ENCODE measurements around the gene CWC27.

The CWC27 gene, protein sequence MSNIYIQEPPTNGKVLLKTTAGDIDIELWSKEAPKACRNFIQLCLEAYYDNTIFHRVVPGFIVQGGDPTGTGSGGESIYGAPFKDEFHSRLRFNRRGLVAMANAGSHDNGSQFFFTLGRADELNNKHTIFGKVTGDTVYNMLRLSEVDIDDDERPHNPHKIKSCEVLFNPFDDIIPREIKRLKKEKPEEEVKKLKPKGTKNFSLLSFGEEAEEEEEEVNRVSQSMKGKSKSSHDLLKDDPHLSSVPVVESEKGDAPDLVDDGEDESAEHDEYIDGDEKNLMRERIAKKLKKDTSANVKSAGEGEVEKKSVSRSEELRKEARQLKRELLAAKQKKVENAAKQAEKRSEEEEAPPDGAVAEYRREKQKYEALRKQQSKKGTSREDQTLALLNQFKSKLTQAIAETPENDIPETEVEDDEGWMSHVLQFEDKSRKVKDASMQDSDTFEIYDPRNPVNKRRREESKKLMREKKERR

DNA sequence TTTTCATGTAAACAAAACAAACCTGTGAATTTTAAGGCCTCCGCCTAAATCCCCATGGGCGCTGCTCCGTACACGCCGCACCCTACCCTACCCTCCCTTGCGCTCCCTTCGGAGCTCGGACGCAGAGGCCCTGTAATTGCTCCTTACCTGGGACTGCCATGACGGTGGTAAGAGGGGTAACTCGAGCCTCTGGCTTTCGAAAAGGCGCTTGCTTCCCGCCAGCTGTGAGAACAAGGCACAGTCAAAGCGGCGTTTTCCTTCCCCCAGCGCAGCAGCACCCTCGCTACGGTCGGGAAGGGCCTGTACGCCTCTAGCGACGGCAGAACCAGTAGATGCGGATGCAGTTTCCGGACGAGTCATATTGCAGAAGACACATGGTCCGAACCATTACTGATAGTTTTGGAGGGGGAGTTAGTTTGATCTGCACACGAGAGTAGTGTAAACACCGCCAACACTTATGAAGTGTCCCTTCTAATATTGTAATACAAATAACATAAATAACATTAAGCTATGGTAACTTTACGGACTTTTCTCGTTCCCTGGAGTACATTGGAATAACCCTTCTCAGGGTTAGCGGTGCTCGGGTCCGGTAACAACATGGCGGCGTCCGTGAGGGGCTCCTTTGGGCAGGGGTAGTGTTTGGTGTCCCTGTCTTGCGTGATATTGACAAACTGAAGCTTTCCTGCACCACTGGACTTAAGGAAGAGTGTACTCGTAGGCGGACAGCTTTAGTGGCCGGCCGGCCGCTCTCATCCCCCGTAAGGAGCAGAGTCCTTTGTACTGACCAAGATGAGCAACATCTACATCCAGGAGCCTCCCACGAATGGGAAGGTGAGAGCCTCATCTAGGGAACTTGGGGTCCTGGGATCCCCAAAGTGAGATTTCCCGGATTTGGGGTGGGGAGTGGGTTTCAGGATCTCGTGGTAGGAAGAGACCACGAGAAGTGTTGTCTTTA is at the start of gene CWC27, which contains the start of gene SREK1IP1:
CWC27 (plus strand) TSS at position 573 of the 955 bp plus-strand sequence; CDS start at position 790, 217 bp downstream.
SREK1IP1 (minus strand) TSS at position 334 of the 955 bp plus-strand sequence; CDS start at position 160, 174 bp downstream.
- DNase-seq: peak; percentile 87

DNA sequence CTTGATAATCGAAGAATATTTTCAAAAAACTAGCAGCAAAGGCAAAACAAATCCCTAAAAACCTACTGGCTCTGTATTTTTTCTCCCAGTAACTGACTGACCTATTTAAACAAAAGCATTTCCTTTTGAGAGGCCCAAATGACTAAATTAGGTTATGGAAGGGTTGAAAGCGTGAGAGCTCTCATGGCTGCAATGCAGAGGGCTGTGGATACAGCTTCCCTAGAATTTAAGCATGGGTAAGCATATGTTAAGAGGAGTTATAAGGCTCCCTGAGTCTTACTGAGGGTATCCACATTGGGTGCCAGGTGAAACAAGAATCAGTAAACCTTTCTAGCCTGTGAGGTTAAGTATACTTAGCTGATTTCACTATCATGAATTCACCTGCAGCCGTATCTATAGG is 46.1 kb upstream of the CWC27 start:
- DNase-seq: no peak

DNA sequence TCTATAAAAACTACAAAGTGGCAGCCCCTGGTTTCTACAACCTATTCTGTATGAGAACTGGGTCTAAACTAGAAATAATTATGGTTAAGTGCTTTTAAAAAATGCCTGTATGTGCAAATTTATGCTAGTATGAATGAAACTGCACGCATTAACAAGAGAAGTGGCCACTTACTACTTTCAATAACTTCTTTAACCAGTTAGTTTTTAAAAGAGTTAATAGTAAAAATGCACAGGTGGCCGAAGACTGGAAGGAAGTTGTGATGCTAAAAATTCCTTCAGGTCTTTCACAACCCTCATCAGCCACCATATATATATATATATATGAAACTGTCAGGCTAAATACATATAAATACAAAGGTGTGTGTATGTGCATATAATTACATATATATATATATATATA is 41.6 kb upstream of the CWC27 start:
- DNase-seq: no peak

DNA sequence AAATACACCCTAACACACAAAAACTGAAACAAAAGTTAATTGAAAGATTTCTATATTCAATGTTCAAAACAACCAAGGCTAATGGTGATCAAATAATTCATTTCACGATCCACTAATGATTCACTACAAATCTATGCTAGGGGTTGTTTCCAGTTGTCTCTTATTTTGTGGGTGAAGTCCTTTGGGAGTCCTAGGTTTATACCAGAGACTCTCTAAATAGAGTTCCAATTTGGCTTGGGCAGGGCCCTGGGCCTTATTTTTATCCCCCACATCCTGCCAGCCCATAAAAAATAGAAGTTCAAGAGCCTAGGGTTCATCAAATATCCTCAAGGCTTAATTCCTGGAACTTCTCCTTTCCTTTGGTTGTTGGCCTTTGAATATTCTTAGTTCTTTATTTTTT is 26.3 kb upstream of the CWC27 start:
- DNase-seq: no peak

DNA sequence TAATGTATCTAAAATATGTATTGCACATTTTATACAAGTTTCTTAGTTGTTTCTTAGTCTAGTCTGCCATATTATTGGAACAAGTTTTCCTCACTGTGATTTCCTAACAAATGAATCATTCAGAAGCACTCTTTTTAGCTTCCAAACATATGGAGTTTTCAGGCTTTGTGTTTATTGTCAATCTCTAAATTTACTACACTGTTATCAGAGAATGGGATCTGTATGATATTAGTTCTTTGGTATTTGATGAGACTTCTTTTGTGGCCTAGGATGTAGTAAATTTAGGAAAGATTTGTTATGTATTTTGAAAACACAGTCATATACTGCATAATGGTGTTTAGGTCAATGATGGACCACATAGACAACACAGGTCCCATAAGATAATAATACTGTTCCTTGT is 25.9 kb upstream of the CWC27 start:
- no peak for DNase-seq

DNA sequence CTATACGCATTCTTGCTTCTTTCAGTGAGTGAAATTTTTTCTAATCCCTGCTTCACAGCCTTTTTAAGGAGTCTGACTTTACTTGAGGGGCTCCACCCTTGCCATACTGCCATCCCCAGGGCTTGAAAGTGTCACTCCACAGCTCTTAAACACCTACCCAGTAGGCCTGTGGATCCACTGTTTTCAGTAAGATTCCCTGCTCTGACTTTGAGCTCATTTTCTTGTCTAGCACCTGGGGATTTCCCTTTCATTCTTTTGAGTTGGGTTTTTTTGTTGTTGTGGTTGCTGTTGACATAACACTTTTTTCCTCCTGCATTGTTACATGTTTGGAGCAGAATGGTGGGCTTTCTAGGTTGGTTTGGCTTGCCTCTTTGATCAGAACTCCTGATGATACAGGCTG is 23.8 kb upstream of the CWC27 start:
- DNase-seq: no peak

DNA sequence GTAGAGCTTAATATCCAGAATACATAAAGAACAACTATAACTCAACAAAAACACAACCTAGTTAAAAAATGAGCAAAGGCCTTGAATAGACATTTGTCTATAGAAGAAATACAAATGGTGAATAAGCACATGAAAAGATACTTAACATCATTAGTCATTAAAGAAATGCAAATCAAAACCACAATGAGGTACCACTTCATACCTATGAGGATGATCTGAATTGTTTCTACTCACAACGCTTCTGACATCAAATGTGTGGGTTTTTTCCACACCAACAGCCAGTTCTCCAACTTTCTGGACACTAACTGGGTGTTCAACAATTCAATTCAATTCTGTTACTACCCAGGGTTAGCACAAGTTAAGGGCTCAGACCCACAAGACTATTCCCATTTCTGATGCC is 22.3 kb upstream of the CWC27 start:
- DNase-seq: no peak

DNA sequence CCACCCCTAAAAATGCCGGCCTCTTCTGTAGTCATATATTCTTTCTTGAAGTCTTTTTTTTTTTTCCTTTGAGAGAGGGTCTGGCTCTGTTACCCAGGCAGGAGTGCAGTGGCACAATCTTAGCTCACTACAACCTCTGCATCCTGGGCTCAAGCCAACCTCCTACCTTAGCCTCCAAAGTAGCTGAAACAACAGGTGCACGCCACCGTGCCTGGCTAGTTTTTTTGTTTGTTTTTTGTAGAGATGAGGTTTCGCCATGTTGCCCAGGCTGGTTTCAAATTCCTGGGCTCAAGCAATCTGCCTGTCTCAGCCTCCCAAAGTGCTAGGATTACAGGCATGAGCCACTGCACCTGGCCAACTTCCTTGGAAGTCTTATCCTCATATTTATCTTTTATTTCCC is 19.3 kb upstream of the CWC27 start:
- DNase-seq: no peak

DNA sequence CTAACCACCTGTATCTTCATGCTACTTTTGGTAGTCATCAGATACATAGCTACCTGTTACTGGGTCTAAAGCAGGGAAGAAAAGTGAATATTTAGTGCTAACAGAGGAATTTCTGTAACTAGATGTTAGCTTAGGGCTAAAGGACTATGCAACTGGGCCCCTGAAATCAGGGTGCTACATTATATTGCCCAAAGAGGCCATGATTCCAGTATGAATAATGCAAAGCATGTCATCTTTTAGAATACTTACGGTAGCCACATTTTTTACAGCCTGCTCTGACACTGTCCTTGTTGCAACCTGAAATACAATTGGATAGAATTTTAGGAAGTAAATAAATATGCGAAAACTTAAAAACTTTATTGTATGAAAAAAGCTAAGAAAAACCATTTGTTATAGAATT is 14.7 kb upstream of the CWC27 start:
- no peak for DNase-seq

DNA sequence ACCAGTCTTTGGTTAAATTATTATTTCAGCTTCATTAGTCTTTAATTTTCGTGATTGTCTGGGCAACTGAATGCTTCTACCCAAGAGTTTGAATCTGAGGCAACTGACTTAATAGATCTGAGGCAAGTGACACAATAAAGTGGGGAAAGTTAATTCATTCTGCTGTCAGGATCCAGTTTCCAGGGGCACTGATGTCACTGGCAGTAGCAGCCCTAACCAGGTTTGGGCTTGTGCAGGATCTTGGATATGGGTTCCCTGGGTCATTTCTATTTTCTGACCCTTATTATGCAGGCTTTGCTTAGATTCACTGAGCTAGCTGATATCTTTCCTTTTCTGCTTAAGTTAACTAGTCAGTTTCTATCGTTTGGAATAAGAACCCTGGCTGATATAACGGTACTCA is 9.8 kb upstream of the CWC27 start:
- no peak for DNase-seq

DNA sequence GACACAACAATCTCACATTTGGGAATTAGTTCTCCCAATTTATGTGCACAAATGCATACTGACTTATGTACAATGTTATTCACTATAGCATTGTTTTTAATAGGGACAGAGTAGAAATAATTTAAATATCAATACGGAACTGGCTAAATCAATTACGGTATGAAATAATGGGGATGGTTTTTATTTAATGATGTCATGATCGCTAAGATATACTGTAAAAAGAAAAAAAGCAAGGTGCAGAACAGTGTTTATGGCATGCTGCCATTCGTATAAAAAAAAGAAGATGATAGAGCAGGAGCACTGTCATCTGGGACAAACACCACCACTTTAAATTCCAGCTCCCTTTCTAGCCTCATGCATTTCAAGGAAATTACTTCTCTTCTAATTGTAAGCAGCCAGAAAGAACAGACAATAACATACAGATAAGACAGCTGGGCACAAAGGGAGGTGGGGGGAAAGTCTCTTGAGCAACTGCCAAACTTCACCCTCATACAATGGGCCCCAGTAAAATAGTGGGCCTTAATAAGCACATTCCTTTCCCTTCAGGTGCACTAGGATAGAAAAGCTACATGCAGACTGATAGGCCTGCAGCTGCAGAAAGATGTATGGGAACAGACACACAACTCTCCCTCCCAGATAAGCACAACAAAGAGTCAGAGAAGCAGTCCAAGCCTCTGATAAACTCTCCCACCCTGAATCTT is 8.6 kb upstream of the CWC27 start:
- no peak for DNase-seq

DNA sequence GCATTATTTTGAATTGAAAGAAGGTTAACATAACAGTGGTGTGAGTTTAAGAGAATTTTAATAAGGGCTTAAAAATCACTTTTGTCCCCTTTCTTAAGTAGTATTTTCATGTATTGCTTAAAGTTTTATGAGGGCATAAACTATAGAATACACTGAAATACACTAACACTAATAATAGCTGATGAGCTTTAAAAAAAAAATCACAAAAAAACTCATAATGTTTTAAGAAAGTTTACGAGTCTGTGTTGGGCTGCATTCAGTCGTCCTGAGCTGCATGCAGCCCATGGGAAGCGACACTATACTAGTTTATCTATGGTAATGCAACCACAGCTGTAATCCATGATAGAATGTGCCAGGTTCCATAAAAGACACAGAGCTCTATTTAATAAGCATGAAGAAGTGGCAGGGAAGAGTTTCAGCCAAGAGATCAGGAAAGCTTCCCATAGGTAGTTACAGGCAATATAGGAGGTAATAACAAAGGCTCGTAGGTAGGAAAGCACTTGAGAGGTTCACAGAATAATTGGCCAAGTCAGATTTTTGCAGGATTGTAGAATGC is 4.7 kb upstream of the CWC27 start:
- no peak for DNase-seq

DNA sequence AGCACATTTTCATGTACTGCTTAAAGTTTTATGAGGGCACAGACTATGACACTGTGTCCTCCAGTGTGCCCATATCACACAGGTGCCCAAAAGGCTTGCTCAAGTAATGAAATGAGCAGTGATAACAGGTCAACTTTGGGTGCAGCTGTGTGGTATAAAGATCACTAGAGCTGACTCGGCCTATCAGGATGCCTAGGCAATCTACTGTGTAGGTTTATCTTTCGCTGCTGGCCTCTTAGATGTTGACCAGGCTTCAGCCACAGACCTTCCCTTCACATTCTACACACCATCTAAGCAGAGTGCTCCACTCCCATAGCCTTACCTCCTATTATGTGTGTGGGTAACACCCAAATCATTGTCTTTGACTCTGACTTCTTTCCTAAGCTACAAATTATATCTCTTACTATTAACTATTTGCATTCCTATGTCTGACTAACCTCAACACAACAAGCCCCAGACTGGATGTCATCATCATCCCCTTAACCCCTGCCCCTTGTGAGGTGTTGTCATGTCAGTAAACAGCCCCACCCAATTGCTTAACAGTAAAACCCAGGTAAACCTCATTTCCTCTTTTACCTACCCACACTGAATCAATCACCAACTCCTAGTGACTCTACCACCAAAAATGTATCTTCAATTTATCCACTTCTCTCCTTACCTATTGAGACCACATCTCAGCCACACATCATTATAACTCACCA is 2.8 kb upstream of the CWC27 start:
- no peak for DNase-seq

DNA sequence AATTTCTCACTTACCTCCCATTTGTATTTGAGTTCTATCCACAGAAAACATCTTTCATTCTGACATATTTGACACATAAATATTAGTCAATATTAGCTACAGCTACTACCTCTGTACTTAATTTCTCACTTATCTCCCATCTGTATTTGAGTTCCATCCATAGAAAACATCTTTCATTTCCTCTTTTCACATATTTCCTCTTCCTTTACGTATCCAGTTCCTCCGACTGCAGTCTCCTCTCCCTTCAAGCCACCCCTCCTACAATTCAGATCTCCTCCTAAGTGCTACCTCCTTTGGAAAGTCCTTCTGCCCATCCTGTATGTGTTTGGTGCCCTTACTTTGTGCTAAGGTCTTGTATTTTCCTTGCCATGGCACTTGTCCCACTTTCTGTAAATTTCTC is 1.8 kb upstream of the CWC27 start:
- DNase-seq: no peak

DNA sequence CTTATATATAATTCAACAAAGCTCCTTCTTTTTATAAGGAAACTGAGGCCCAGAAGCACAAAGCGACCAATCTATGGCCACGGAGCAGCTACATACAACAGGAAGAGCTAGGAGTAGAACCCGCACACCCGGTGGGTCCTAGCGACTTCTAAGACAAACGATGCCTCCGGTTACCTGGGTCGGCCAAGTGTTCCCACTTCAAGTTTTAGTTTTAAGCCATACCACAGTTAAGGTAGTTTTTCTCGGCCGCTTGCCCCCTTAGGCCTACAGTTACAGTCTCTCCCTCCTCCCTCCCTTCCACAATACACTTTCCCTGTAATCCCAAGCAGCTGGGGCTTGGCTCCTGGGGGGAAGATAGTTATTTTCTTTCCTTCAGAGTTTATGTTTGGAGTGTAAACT is 772 bp upstream of the CWC27 start:
- no peak for DNase-seq

DNA sequence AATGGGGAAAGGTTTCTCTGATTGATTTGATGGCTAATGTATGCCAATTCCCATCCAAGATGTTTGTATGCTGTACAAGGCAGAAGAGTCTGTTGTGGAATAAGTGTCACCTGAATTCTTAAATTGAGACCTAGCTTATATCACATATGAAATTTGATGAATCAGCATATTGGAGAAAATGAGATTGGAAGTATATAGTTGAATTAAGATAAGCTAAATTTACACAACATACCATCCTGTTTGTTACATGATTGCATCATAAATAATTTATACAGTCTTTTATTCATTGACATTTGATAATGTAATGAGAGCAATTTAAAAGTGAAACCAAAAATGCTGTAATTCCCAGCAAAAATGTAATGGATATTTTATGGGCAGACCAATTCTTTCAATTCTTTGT is 1.1 kb downstream of the CWC27 start:
- no peak for DNase-seq

DNA sequence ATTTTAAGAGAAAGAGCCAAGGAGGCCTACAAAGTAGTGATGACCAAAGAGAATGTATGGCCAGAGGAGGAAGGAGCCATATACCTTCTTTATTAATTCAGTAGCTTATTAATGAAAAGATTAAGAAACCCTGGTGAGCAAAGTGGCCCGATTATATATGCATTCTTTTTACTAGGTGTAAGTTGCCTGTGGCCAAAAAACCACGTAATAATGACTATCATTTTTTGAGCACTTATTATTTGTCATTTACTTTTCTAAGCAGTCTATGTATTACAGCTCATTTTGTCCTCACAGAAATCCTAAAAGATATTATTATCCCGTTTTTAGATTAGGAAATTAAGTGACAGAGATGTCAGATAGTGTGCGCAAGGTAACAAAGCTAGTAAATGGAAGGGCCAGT is 3.0 kb downstream of the CWC27 start:
- no peak for DNase-seq

DNA sequence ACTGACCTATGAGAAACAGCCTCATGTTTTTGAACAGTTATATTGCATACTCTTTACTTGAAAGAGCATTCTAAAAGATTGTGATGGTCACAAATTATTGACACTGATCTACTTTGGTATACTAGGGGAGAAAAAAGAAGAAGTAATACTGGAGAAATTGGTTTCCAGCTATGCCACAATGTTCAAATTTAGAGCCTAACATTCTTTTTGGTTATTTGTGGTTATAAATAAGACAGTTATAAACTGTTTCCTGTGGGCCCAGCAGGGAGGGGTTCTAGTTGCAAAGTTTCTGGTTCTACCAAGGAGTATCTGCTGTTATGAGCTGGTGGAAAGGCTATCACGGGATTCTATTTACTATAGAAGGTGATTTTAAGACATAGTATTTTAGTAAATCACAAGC is 4.8 kb downstream of the CWC27 start:
- no peak for DNase-seq

DNA sequence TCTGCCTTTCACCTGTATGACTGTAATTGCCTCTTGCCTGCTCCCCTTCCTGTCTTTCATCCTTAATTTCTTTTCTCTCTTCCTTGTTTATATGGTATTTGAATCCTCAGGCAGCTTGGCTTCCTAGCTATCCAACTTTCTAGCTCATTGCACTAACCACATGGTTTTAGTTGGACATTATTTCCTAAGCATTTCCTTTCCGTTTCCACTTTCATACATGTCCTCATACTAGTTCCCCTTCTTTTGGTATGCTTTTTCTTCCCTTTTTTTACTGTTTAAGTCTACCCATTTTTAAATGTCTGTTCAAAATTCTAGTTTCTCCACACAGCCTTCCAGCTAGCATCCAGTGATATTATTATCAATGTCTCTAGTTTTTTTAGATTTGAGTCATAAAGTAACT is 6.6 kb downstream of the CWC27 start:
- no peak for DNase-seq

DNA sequence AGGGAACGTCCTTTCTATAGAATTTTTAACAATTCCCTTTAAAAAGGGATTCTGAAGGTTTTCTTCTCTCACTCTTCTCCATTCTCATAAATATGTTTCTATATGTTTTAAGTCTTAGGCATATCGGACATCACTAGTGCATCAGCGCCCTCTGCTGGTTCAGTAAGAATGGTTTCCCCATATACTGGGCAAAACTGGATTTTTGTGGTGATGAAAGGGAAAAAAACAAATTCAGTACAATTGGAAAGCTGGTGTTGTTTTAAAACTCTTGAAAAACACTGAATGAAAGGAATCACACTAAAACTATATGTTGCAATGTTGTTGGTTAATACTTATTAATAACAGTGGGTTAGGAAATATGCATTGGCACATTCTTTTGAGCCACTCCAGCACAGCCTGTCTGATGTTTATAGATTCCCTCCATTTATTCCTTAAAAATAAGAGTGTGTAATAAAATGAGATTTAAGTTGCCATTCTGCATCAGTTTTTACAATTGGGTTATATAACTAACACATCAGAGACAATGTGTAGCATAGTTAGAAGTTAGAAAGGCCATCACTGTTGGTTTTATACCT is 15.8 kb downstream of the CWC27 start:
- DNase-seq: peak; percentile 64

DNA sequence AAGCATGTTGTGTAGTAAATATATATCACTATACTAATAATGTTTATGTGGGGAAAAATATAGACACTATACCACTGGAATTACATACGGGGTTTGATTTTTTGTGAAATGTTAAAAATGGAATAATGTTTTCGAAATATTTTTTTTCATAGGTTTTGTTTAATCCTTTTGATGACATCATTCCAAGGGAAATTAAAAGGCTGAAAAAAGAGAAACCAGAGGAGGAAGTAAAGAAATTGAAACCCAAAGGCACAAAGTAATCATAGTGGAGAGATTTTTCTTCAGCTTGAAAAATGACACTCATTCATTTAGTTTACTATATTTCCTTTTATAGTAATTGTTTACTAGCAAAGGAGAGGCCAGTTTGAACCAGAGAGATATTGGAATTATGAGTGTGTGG is 17.6 kb downstream of the CWC27 start:
- no peak for DNase-seq

DNA sequence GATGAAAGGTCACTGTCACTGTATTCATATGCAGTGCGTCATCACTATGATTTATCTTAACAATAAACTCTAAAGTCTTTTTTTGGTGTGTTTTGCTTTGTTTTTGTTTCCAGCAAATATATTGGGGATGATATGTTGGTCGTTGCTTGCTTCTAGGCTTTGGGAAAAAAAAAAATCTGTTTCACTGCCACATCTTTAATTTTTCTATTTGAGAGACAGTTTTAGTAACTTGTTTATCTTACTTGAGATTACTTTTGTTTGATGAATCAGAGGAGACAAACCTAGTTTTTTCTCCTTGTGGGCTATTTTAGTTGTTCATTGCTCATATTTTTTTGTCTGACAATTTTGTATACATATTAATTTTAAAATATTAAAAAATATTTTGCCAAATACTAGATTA is 19.4 kb downstream of the CWC27 start:
- no peak for DNase-seq

Measured in NCI-H748 treated with DMSO at 0.1 percent for 48 hours (cell line).